ENCODE data around the gene TC2N. TPM values are rescaled to one million over a fixed set of nuclear protein-coding genes. Genes with fewer than 3 reads are reported as not detected.

The TC2N gene
- 100 to 1,000 TPM in 2 of 3 donors, 10 to 100 TPM in 1; 83.1 to 157 (median 126) TPM for total RNA-seq
- total RNA-seq (2013) = 219 TPM

GRCh38 chr14:91867316-91867988 is at the start of gene TC2N:
TSS of gene TC2N (minus strand) at chr14:91867536. CDS start at chr14:91813769, 53,767 bp downstream.
- peak; percentile 56 to 83 for DNase-seq
- peaks cover 82% of the 10 kb centered on the region for H3K4me1 ChIP-seq (ENCODE audit: control insufficient read depth, insufficient read depth, low read length)
- 31% methylated on average over 9 of the region's 10 CpGs for WGBS (ENCODE audit: insufficient coverage)
- intact Hi-C loops (cut with micrococcal nuclease) = loop anchor here (1.0 to 2.0 kb wide), 2 partner anchors 639 to 784 kb away; no protein-coding TSS in a partner anchor
- H3K36me3 ChIP-seq (ENCODE audit: control insufficient read depth, insufficient read depth, low read length) = peaks cover 1% of the 10 kb centered on the region
- no peak for TF ChIP-seq CTCF (IDR thresholded peaks at IDR 0.05)
- no peaks in the 10 kb centered on the region for H3K9me3 ChIP-seq (ENCODE audit: control insufficient read depth, insufficient read depth, low read length)
- Mint-ChIP-seq H3K4me3 (peak within 1 kb of the TSS; percentile 100), H3K36me3 (peaks cover 11% of the 10 kb centered on the region), H3K27me3 (ENCODE audit: low read depth in 2 of 2) (no peaks in the 10 kb centered on the region), H3K4me1 (peaks cover 76 to 78% of the 10 kb centered on the region in 2 donors), H3K27ac (peak within 1 kb of the TSS; percentile 88 to 96), H3K9me3 (no peaks in the 10 kb centered on the region)
- ATAC-seq = peak; percentile 79 to 92 (median 84)
- H3K4me3 ChIP-seq (ENCODE audit: low read length) = peak within 1 kb of the TSS; percentile 50
- H3K27me3 ChIP-seq (ENCODE audit: control insufficient read depth, insufficient read depth, low read length) = no peaks in the 10 kb centered on the region
- peak within 1 kb of the TSS; percentile 62 for H3K27ac ChIP-seq (ENCODE audit: low read length)

DNA sequence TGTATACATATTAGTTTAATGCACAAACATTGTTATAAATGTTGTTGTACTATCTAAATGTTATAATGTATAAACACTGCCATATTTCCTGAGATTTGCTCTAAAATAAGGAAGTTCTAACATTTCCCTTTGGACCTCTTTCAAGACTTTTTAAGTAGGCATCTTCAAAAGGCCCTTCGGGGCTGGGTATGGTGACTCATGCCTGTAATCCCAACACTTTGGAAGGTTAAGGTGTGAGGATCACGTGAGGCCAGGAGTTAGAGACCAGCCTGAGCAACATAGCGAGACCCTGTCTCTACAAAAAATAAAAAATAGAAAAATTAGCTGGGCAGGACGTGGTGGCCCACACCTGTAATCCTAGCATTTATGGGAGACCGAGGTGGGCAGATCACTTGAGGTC is 44.7 kb upstream of the TC2N start:
- no peak overlapping the region for H3K4me3 Mint-ChIP-seq
- ATAC-seq (no peak), DNase-seq (no peak)
- Histone ChIP-seq H3K9me3 (ENCODE audit: control insufficient read depth, insufficient read depth, low read length) (no peaks in the 10 kb centered on the region), H3K36me3 (ENCODE audit: control insufficient read depth, insufficient read depth, low read length) (no peaks in the 10 kb centered on the region), H3K27ac (ENCODE audit: low read length) (no peak overlapping the region), H3K4me3 (ENCODE audit: low read length) (no peak overlapping the region), H3K4me1 (ENCODE audit: control insufficient read depth, insufficient read depth, low read length) (peaks cover 9% of the 10 kb centered on the region), H3K27me3 (ENCODE audit: control insufficient read depth, insufficient read depth, low read length) (no peaks in the 10 kb centered on the region)
- no peaks in the 10 kb centered on the region for H3K27me3 Mint-ChIP-seq (ENCODE audit: low read depth in 2 of 2)
- intact Hi-C loops (cut with micrococcal nuclease) = no loop called here
- no peak overlapping the region for H3K27ac Mint-ChIP-seq
- WGBS (ENCODE audit: insufficient coverage) = 87% methylated on average over 5 of the region's 5 CpGs
- H3K9me3 Mint-ChIP-seq = no peaks in the 10 kb centered on the region
- no peak for TF ChIP-seq CTCF (IDR thresholded peaks at IDR 0.05)
- peaks cover 31 to 40% of the 10 kb centered on the region in 2 donors for H3K4me1 Mint-ChIP-seq
- no peaks in the 10 kb centered on the region for H3K36me3 Mint-ChIP-seq

GRCh38 chr14:91911474-91912032 is 44.2 kb upstream of the TC2N start:
- Mint-ChIP-seq H3K4me3 (no peak overlapping the region), H3K36me3 (no peaks in the 10 kb centered on the region), H3K9me3 (no peaks in the 10 kb centered on the region), H3K27ac (no peak overlapping the region), H3K4me1 (peaks cover 31 to 40% of the 10 kb centered on the region in 2 donors), H3K27me3 (ENCODE audit: low read depth in 2 of 2) (no peaks in the 10 kb centered on the region)
- ATAC-seq = peak; percentile 57 to 82 (median 74)
- peak in 1 of 2 donors; percentile 79 for DNase-seq
- no peak overlapping the region for H3K27ac ChIP-seq (ENCODE audit: low read length)
- H3K27me3 ChIP-seq (ENCODE audit: control insufficient read depth, insufficient read depth, low read length) = no peaks in the 10 kb centered on the region
- TF ChIP-seq CTCF (IDR thresholded peaks at IDR 0.05) = peak; percentile 57
- H3K4me1 ChIP-seq (ENCODE audit: control insufficient read depth, insufficient read depth, low read length) = peaks cover 9% of the 10 kb centered on the region
- no peak overlapping the region for H3K4me3 ChIP-seq (ENCODE audit: low read length)
- intact Hi-C loops (cut with micrococcal nuclease) = loop anchor here (1.0 kb wide), 1 partner anchor 260 kb away; no protein-coding TSS in a partner anchor
- no peaks in the 10 kb centered on the region for H3K9me3 ChIP-seq (ENCODE audit: control insufficient read depth, insufficient read depth, low read length)
- no peaks in the 10 kb centered on the region for H3K36me3 ChIP-seq (ENCODE audit: control insufficient read depth, insufficient read depth, low read length)
- 30% methylated on average over 9 of the region's 9 CpGs for WGBS (ENCODE audit: insufficient coverage)
